ENCODE measurements around the gene ACTR3C.
"Not testable (repeated sequence)": the region's sequence is repeated elsewhere in the genome, so short reads cannot be mapped to it uniquely, and the experiment has no call there.

Gene ACTR3C

GRCh38 chr7:150307904-150308303 is 15.4 kb downstream of the ACTR3C start:
- TF ChIP-seq CTCF (IDR thresholded peaks at IDR 0.05; ENCODE audit: control insufficient read depth, insufficient read depth, low read depth, low read length, missing control alignments) = no peak
- H3K4me3 ChIP-seq (ENCODE audit: control insufficient read depth, low read depth, low read length) = no peak overlapping the region
- DNase-seq (ENCODE audit: low read depth) = no peak

GRCh38 chr7:150307129-150307528 is 16.2 kb downstream of the ACTR3C start:
- DNase-seq (ENCODE audit: low read depth) = no peak
- TF ChIP-seq CTCF (IDR thresholded peaks at IDR 0.05; ENCODE audit: control insufficient read depth, insufficient read depth, low read depth, low read length, missing control alignments) = no peak
- no peak overlapping the region for H3K4me3 ChIP-seq (ENCODE audit: control insufficient read depth, low read depth, low read length)

- not testable (repeated sequence) for DNase-seq (ENCODE audit: low read depth); H3K4me3 ChIP-seq (ENCODE audit: control insufficient read depth, low read depth, low read length)
These were observed 17.0 kb downstream of the ACTR3C start for GRCh38 chr7:150306377-150306776.

- not testable (repeated sequence) for DNase-seq (ENCODE audit: low read depth); H3K4me3 ChIP-seq (ENCODE audit: control insufficient read depth, low read depth, low read length)
These were observed 17.5 kb downstream of the ACTR3C start for GRCh38 chr7:150305903-150306284.

- H3K4me3 ChIP-seq (ENCODE audit: control insufficient read depth, low read depth, low read length); DNase-seq (ENCODE audit: low read depth): not testable (repeated sequence)
These were observed 18.0 kb downstream of the ACTR3C start for GRCh38 chr7:150305259-150305902.

- DNase-seq (ENCODE audit: low read depth); H3K4me3 ChIP-seq (ENCODE audit: control insufficient read depth, low read depth, low read length): not testable (repeated sequence)
These were observed 18.7 kb downstream of the ACTR3C start for GRCh38 chr7:150304499-150305258.

GRCh38 chr7:150302908-150303310 is 20.4 kb downstream of the ACTR3C start:
- DNase-seq (ENCODE audit: low read depth); H3K4me3 ChIP-seq (ENCODE audit: control insufficient read depth, low read depth, low read length): not testable (repeated sequence)

- DNase-seq (ENCODE audit: low read depth); H3K4me3 ChIP-seq (ENCODE audit: control insufficient read depth, low read depth, low read length): not testable (repeated sequence)
These were observed 25.4 kb downstream of the ACTR3C start for GRCh38 chr7:150297978-150298377.

GRCh38 chr7:150296802-150297201 is 26.5 kb downstream of the ACTR3C start:
- DNase-seq (ENCODE audit: low read depth) = not testable (repeated sequence)

GRCh38 chr7:150295614-150296013 is 27.7 kb downstream of the ACTR3C start:
- not testable (repeated sequence) for DNase-seq (ENCODE audit: low read depth); H3K4me3 ChIP-seq (ENCODE audit: control insufficient read depth, low read depth, low read length)

More at GRCh38 chr7:150296802-150297201, 26.5 kb downstream of the ACTR3C start:
- H3K4me3 ChIP-seq (ENCODE audit: control insufficient read depth, low read depth, low read length) = not testable (repeated sequence)

- DNase-seq (ENCODE audit: low read depth); H3K4me3 ChIP-seq (ENCODE audit: control insufficient read depth, low read depth, low read length): not testable (repeated sequence)
These were observed 28.3 kb downstream of the ACTR3C start for GRCh38 chr7:150295027-150295426.

- DNase-seq (ENCODE audit: low read depth); H3K4me3 ChIP-seq (ENCODE audit: control insufficient read depth, low read depth, low read length): not testable (repeated sequence)
These were observed 33.0 kb downstream of the ACTR3C start for GRCh38 chr7:150290317-150290716.

GRCh38 chr7:150288816-150289215 is 34.5 kb downstream of the ACTR3C start:
- DNase-seq (ENCODE audit: low read depth) = not testable (repeated sequence)

GRCh38 chr7:150287815-150288214 is 35.5 kb downstream of the ACTR3C start:
- not testable (repeated sequence) for DNase-seq (ENCODE audit: low read depth); H3K4me3 ChIP-seq (ENCODE audit: control insufficient read depth, low read depth, low read length)

More at GRCh38 chr7:150288816-150289215, 34.5 kb downstream of the ACTR3C start:
- H3K4me3 ChIP-seq (ENCODE audit: control insufficient read depth, low read depth, low read length) = not testable (repeated sequence)
